Astrocyte (in vitro differentiated cells and primary cell): ENCODE measurements around the gene ZBBX. TPM values are rescaled to one million over a fixed set of nuclear protein-coding genes. Genes with fewer than 3 reads are reported as not detected.

Experiments used
- DNase-seq: peaks from one replicate; pipeline ENCODE4 v3.0.0-alpha.2; 2010; ENCODE audit warnings: low read depth
- FAIRE-seq: peaks from 2 replicates; lab custom pipeline; 2011; peaks lifted over from hg19 to GRCh38; lab: Jason Lieb, UNC
- H2AFZ ChIP-seq: 2 replicates; pipeline ENCODE4 v1.6.0; 2012; ENCODE audit warnings: low read depth, low read length, inconsistent platforms
- H3K27ac ChIP-seq: 2 replicates; pipeline ENCODE4 v1.5.1; 2011; ENCODE audit warnings: low read depth, low read length, inconsistent platforms
- H3K27me3 ChIP-seq: 2 replicates; pipeline ENCODE4 v1.6.0; 2011; ENCODE audit warnings: low read length, inconsistent platforms; ENCODE audit not compliant: insufficient read depth
- H3K36me3 ChIP-seq: 2 replicates; pipeline ENCODE4 v1.5.1; 2011; ENCODE audit warnings: low read length, inconsistent platforms; ENCODE audit not compliant: insufficient read depth
- H3K4me1 ChIP-seq: 2 replicates; pipeline ENCODE4 v1.5.1; 2011; ENCODE audit warnings: low read length, inconsistent platforms; ENCODE audit not compliant: insufficient read depth
- H3K4me2 ChIP-seq: 2 replicates; pipeline ENCODE4 v1.6.0; 2012; ENCODE audit warnings: low read length, inconsistent platforms
- H3K4me3 ChIP-seq: 2 replicates; pipeline ENCODE4 v1.5.1; 2011; ENCODE audit warnings: low read depth, mild to moderate bottlenecking, low read length, inconsistent platforms; ENCODE audit not compliant: insufficient read depth
- H3K79me2 ChIP-seq: 2 replicates; pipeline ENCODE4 v1.6.0; 2012; ENCODE audit warnings: mild to moderate bottlenecking, low read length, inconsistent platforms; ENCODE audit not compliant: insufficient read depth
- H3K9ac ChIP-seq: 2 replicates; pipeline ENCODE4 v1.6.0; 2012; ENCODE audit warnings: mild to moderate bottlenecking, low read length, inconsistent platforms
- H3K9me3 ChIP-seq: 2 replicates; pipeline ENCODE4 v1.5.1; 2012; ENCODE audit warnings: low read depth, mild to moderate bottlenecking, low read length, inconsistent platforms; ENCODE audit not compliant: insufficient read depth
- H4K20me1 ChIP-seq: 2 replicates; pipeline ENCODE4 v1.6.0; 2012; ENCODE audit warnings: low read length, inconsistent platforms; ENCODE audit not compliant: insufficient read depth
- H3K27ac Mint-ChIP-seq: one replicate; pipeline ENCODE4 v1.8.0; 2021; ENCODE audit warnings: mild to moderate bottlenecking, mixed read lengths; ENCODE audit not compliant: unreplicated experiment
- H3K27me3 Mint-ChIP-seq: one replicate; pipeline ENCODE4 v1.8.0; 2021; ENCODE audit warnings: low read depth, mixed read lengths; ENCODE audit not compliant: unreplicated experiment
- H3K36me3 Mint-ChIP-seq: one replicate; pipeline ENCODE4 v1.8.0; 2021; ENCODE audit warnings: low read depth, mixed read lengths; ENCODE audit not compliant: unreplicated experiment
- H3K4me1 Mint-ChIP-seq: one replicate; pipeline ENCODE4 v1.8.0; 2021; ENCODE audit warnings: low read depth, mixed read lengths; ENCODE audit not compliant: unreplicated experiment
- H3K4me3 Mint-ChIP-seq: one replicate; pipeline ENCODE4 v1.8.0; 2021; ENCODE audit warnings: mild to moderate bottlenecking, moderate library complexity, mixed read lengths; ENCODE audit not compliant: unreplicated experiment
- H3K9me3 Mint-ChIP-seq: one replicate; pipeline ENCODE4 v1.8.0; 2021; ENCODE audit warnings: mild to moderate bottlenecking, mixed read lengths; ENCODE audit not compliant: unreplicated experiment
- EZH2 ChIP-seq: IDR thresholded peaks from 2 replicates; pipeline ENCODE4 v1.6.1; 2012; ENCODE audit warnings: mild to moderate bottlenecking, low read length, inconsistent platforms; ENCODE audit not compliant: insufficient read depth
- total RNA-seq: library from RNA; stranded (reverse); gene quantifications from 2 replicates; pipeline ENCODE4 v1.2.1, GENCODE V29; 2021
- TF ChIP-seq, protein P1 (sequence below): IDR thresholded peaks from 2 replicates; pipeline ENCODE4 v1.5.1; 2011; ENCODE audit warnings: low read depth, mild to moderate bottlenecking, inconsistent platforms, low read length, moderate library complexity; ENCODE audit not compliant: insufficient read depth

The ZBBX gene
- total RNA-seq, 1 donor from 2014 or later = 1.3 TPM

DNA sequence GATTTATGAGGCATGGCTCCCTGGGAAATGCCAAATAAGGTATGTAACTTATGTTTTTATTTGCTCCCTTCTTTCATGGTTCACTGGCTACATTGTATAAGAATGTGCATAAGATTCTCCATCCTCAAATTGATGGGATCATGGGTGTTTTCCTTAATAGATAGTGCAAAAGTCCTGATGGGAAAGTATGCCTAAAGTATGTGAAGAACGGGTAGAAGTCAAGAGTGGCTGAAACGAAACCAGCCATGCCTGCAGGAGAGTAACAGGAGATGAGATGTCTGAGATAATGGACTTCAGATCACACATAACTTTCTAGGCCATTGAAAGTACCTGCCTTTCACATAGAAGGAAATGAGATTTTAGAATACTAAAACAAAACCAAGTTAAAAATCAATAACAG is 56.5 kb downstream of the ZBBX start:
- FAIRE-seq (no peak), DNase-seq (no peak)
- H3K27ac ChIP-seq = no peak overlapping the region
- H3K9ac ChIP-seq = no peak overlapping the region
- no peaks in the 10 kb centered on the region for H3K27me3 Mint-ChIP-seq
- no peaks in the 10 kb centered on the region for H3K9me3 ChIP-seq
- no peaks in the 10 kb centered on the region for H3K36me3 ChIP-seq
- no peak overlapping the region for H3K4me3 ChIP-seq
- TF ChIP-seq, protein P1, sequence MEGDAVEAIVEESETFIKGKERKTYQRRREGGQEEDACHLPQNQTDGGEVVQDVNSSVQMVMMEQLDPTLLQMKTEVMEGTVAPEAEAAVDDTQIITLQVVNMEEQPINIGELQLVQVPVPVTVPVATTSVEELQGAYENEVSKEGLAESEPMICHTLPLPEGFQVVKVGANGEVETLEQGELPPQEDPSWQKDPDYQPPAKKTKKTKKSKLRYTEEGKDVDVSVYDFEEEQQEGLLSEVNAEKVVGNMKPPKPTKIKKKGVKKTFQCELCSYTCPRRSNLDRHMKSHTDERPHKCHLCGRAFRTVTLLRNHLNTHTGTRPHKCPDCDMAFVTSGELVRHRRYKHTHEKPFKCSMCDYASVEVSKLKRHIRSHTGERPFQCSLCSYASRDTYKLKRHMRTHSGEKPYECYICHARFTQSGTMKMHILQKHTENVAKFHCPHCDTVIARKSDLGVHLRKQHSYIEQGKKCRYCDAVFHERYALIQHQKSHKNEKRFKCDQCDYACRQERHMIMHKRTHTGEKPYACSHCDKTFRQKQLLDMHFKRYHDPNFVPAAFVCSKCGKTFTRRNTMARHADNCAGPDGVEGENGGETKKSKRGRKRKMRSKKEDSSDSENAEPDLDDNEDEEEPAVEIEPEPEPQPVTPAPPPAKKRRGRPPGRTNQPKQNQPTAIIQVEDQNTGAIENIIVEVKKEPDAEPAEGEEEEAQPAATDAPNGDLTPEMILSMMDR = no peak
- no peak for TF ChIP-seq EZH2
- no peaks in the 10 kb centered on the region for H3K36me3 Mint-ChIP-seq
- no peaks in the 10 kb centered on the region for H3K79me2 ChIP-seq
- H3K4me1 Mint-ChIP-seq = no peaks in the 10 kb centered on the region
- no peak overlapping the region for H2AFZ ChIP-seq
- no peaks in the 10 kb centered on the region for H3K4me1 ChIP-seq
- H3K4me3 Mint-ChIP-seq = no peak overlapping the region
- H3K9me3 Mint-ChIP-seq = no peaks in the 10 kb centered on the region
- no peak overlapping the region for H3K4me2 ChIP-seq
- no peaks in the 10 kb centered on the region for H3K27me3 ChIP-seq
- H4K20me1 ChIP-seq = no peaks in the 10 kb centered on the region
- H3K27ac Mint-ChIP-seq = no peak overlapping the region

DNA sequence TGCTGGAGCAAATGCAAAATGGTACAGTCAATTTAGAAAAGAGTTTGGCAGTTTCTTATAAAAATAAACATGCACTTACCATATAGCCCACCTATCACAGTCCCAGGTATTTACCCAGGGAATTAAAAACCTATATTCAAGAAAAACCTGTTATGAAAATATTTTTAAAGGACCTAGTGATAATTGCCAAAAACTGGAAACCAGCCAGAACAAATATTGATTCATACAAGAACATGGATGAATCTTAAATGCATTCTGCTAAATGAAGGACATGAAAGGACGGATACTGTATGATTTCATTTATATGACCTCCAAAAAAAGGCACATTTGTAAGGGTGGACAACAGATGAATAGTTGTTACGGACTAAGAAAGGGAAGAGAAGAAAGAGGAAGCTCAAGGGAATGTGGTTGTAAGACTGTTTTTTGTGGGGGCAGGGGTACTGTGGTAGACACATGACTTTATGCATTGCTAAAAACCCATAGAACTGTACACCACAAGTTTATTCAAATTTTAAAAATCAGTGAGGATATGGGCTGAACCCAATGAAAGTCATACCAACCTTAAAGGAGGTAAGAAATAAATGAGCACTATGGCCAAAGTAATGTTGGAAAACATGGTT is 61.0 kb downstream of the ZBBX start:
- H4K20me1 ChIP-seq = no peaks in the 10 kb centered on the region
- Mint-ChIP-seq H3K27me3 (no peaks in the 10 kb centered on the region), H3K4me1 (no peaks in the 10 kb centered on the region)

DNA sequence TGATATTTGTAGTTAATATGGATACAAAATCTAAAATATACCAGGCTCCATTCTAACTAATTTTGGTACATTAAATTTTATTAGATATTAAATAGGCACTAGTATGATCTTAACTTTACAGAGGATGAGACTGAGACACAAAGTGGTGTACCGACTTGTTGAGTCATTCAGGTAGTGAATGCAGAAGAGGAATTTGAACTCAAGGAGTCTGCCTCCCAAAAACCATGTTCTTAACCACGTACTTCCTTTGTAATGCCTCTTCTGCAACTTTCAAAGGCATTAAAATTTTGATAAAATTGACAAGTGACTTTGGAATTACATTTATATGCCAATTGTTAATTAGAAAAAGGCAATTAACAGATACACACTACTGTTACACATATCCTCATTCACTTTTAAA is 61.8 kb downstream of the ZBBX start:
- H3K9me3 ChIP-seq = no peaks in the 10 kb centered on the region
- no peaks in the 10 kb centered on the region for H3K36me3 ChIP-seq
- no peaks in the 10 kb centered on the region for H3K4me1 ChIP-seq
- Mint-ChIP-seq H3K4me3 (no peak overlapping the region), H3K36me3 (no peaks in the 10 kb centered on the region), H3K27me3 (no peaks in the 10 kb centered on the region), H3K4me1 (no peaks in the 10 kb centered on the region), H3K27ac (no peak overlapping the region), H3K9me3 (no peaks in the 10 kb centered on the region)
- H3K4me2 ChIP-seq = no peak overlapping the region
- DNase-seq (no peak), FAIRE-seq (no peak)
- no peaks in the 10 kb centered on the region for H3K27me3 ChIP-seq
- H3K4me3 ChIP-seq = no peak overlapping the region
- H3K27ac ChIP-seq = no peak overlapping the region
- no peaks in the 10 kb centered on the region for H4K20me1 ChIP-seq
- no peak for TF ChIP-seq EZH2
- TF ChIP-seq, protein P1 = no peak
- no peaks in the 10 kb centered on the region for H3K79me2 ChIP-seq
- no peak overlapping the region for H3K9ac ChIP-seq
- no peak overlapping the region for H2AFZ ChIP-seq

More for the DNA sequence above, 61.0 kb downstream of the ZBBX start:
- Mint-ChIP-seq H3K4me3 (no peak overlapping the region), H3K27ac (no peak overlapping the region), H3K9me3 (no peaks in the 10 kb centered on the region), H3K36me3 (no peaks in the 10 kb centered on the region)
- Histone ChIP-seq H3K79me2 (no peaks in the 10 kb centered on the region), H3K27me3 (no peaks in the 10 kb centered on the region), H3K27ac (no peak overlapping the region), H3K4me2 (no peak overlapping the region), H3K36me3 (no peaks in the 10 kb centered on the region), H3K4me3 (no peak overlapping the region), H3K9me3 (no peaks in the 10 kb centered on the region), H3K9ac (no peak overlapping the region), H3K4me1 (no peaks in the 10 kb centered on the region), H2AFZ (no peak overlapping the region)
- no peak for TF ChIP-seq EZH2
- TF ChIP-seq, protein P1 = no peak
- no peak for DNase-seq
- peak; percentile 20 for FAIRE-seq
